ENCODE results near the gene TMEM51.

- TF ChIP-seq, protein P1, sequence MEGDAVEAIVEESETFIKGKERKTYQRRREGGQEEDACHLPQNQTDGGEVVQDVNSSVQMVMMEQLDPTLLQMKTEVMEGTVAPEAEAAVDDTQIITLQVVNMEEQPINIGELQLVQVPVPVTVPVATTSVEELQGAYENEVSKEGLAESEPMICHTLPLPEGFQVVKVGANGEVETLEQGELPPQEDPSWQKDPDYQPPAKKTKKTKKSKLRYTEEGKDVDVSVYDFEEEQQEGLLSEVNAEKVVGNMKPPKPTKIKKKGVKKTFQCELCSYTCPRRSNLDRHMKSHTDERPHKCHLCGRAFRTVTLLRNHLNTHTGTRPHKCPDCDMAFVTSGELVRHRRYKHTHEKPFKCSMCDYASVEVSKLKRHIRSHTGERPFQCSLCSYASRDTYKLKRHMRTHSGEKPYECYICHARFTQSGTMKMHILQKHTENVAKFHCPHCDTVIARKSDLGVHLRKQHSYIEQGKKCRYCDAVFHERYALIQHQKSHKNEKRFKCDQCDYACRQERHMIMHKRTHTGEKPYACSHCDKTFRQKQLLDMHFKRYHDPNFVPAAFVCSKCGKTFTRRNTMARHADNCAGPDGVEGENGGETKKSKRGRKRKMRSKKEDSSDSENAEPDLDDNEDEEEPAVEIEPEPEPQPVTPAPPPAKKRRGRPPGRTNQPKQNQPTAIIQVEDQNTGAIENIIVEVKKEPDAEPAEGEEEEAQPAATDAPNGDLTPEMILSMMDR (conservative IDR thresholded peaks at IDR 0.05 in 1 of 2, IDR thresholded peaks at IDR 0.05 in 1 of 2; ENCODE audit: extremely low read depth in 1 of 2, insufficient read depth in 1 of 2, low read depth in 1 of 2, low read length in 2 of 2) = no peak
- TF ChIP-seq EZH2 (IDR thresholded peaks at IDR 0.05; ENCODE audit: borderline replicate concordance, low read length) = no peak
Measured at GRCh38 chr1:15153184-15153841, at the start of gene TMEM51.

Data from mammary epithelial cell (primary cell).